PC-9 (cell line): ENCODE measurements around the gene MARK1. TPM values are rescaled to one million over a fixed set of nuclear protein-coding genes. Genes with fewer than 3 reads are reported as not detected.

ENCODE experiments used
- BruUV-seq: library from RNA; stranded (reverse); fragments of 400-500 nt; replicated peaks from 2 replicates; lab custom pipeline; 2021; lab: Mats Ljungman, UMichigan
- CTCF ChIA-PET: fragments of 300-600 bp; sonication (Branson Sonifier 250); formaldehyde crosslinking; loops from one replicate; lab custom pipeline; 2022; ENCODE audit warnings: antibody characterized with exemption; lab: Charles Lee
- POLR2A ChIA-PET: fragments of 300-600 bp; sonication (Branson Sonifier 250); formaldehyde crosslinking; loops from one replicate; lab custom pipeline; 2022; ENCODE audit warnings: antibody characterized with exemption; ENCODE audit not compliant: unreplicated experiment; lab: Charles Lee
- DNase-seq, 2 experiments: peaks; one replicate each; pipeline versions ENCODE4 v3.0.0 to v3.0.0-alpha.2; 2015 to 2022; ENCODE audit warnings: mixed read lengths in 1 of 2
- H2AFZ ChIP-seq: fragments of 200-600 bp; sonication (generic); 2 replicates; pipeline ENCODE4 v1.8.1; 2017; ENCODE audit warnings: antibody characterized with exemption
- H3F3A ChIP-seq: fragments of 200-600 bp; sonication (generic); 2 replicates; pipeline ENCODE4 v1.8.1; 2017; ENCODE audit warnings: antibody characterized with exemption, mild to moderate bottlenecking, low read depth; ENCODE audit not compliant: insufficient read depth
- H3K27ac ChIP-seq: fragments of 200-600 bp; sonication (generic); 2 replicates; pipeline ENCODE4 v1.6.1; 2016; ENCODE audit warnings: mixed run types
- H3K27me3 ChIP-seq: fragments of 200-600 bp; sonication (generic); 2 replicates; pipeline ENCODE4 v1.6.1; 2016; ENCODE audit warnings: low read depth, mixed run types; ENCODE audit not compliant: insufficient read depth
- H3K36me3 ChIP-seq: fragments of 200-600 bp; sonication (generic); 2 replicates; pipeline ENCODE4 v1.6.1; 2016; ENCODE audit warnings: low read depth, mixed run types
- H3K4me1 ChIP-seq: fragments of 200-600 bp; sonication (generic); replicated peaks from 2 replicates; pipeline ENCODE4 v1.6.1; 2016; ENCODE audit warnings: mixed run types; ENCODE audit not compliant: insufficient read depth
- H3K4me2 ChIP-seq: fragments of 200-600 bp; sonication (generic); 2 replicates; pipeline ENCODE4 v1.6.1; 2017; ENCODE audit warnings: mixed run types
- H3K4me3 ChIP-seq: fragments of 200-600 bp; sonication (generic); 2 replicates; pipeline ENCODE4 v1.6.1; 2016; ENCODE audit warnings: mixed run types
- H3K79me2 ChIP-seq: fragments of 200-600 bp; sonication (generic); 2 replicates; pipeline ENCODE4 v1.6.1; 2017; ENCODE audit warnings: low read depth, mixed run types
- H3K9me2 ChIP-seq: fragments of 200-600 bp; sonication (generic); 2 replicates; pipeline ENCODE4 v1.8.1; 2017; ENCODE audit warnings: mild to moderate bottlenecking; ENCODE audit not compliant: insufficient read depth
- H3K9me3 ChIP-seq: fragments of 200-600 bp; sonication (generic); 2 replicates; pipeline ENCODE4 v1.8.1; 2016; ENCODE audit warnings: low read depth; ENCODE audit not compliant: insufficient read depth
- H4K20me1 ChIP-seq: fragments of 200-600 bp; sonication (generic); 2 replicates; pipeline ENCODE4 v1.8.1; 2017; ENCODE audit not compliant: insufficient read depth
- CTCF ChIP-seq: fragments of 200-600 bp; sonication (generic); conservative IDR thresholded peaks from 2 replicates; pipeline ENCODE4 v1.6.1; 2017; ENCODE audit warnings: mixed run types, antibody characterized with exemption, mild to moderate bottlenecking, moderate library complexity
- EZH2 ChIP-seq: fragments of 200-600 bp; sonication (generic); IDR thresholded peaks from 2 replicates; pipeline ENCODE4 v1.8.0; 2017; ENCODE audit warnings: antibody characterized with exemption, low read depth
- intact Hi-C: fragments of 100-400 bp; cut with micrococcal nuclease; formaldehyde crosslinking; loops from one replicate; pipeline ENCODE4 v1.10.0; 2022; ENCODE audit not compliant: unreplicated experiment
- total RNA-seq: library from RNA; stranded (reverse); gene quantifications from 2 replicates; pipeline ENCODE4 v1.2.3, GENCODE V29; 2021

The MARK1 gene
- total RNA-seq, 1 experiment from 2014 or later, result 1.9 TPM

- TF ChIP-seq EZH2 (no peak), CTCF (no peak)
- ChIA-PET POLR2A (no interaction called here), CTCF (no interaction called here)
- intact Hi-C loops, result no loop called here
- H3K36me3 ChIP-seq, result no peaks in the 10 kb centered on the region
- H3K4me2 ChIP-seq, result no peak overlapping the region
- no peaks in the 10 kb centered on the region for H3K79me2 ChIP-seq
- H3K27me3 ChIP-seq, result no peaks in the 10 kb centered on the region
- H3K27ac ChIP-seq, result no peak overlapping the region
- no peaks in the 10 kb centered on the region for H4K20me1 ChIP-seq
- no peak overlapping the region for H2AFZ ChIP-seq
- BruUV-seq, result no TSS peak
- H3K9me2 ChIP-seq, result no peaks in the 10 kb centered on the region
- DNase-seq, result no peak
- H3K4me1 ChIP-seq, result no peaks in the 10 kb centered on the region
- no peak overlapping the region for H3K4me3 ChIP-seq
- no peaks in the 10 kb centered on the region for H3K9me3 ChIP-seq
- H3F3A ChIP-seq, result no peaks in the 10 kb centered on the region
Measured at GRCh38 chr1:220677251-220677650, 149.3 kb downstream of the MARK1 start.

GRCh38 chr1:220680085-220680687 is 152.2 kb downstream of the MARK1 start:
- H4K20me1 ChIP-seq, result no peaks in the 10 kb centered on the region
- POLR2A ChIA-PET, result no interaction called here
- H3F3A ChIP-seq, result no peaks in the 10 kb centered on the region
- H3K9me2 ChIP-seq, result no peaks in the 10 kb centered on the region
- no TSS peak for BruUV-seq
- H3K79me2 ChIP-seq, result no peaks in the 10 kb centered on the region
- DNase-seq, result peak in 1 of 2 experiments; percentile 21
- H3K4me2 ChIP-seq, result no peak overlapping the region
- no peak overlapping the region for H2AFZ ChIP-seq
- no peak overlapping the region for H3K4me3 ChIP-seq
- H3K4me1 ChIP-seq, result no peaks in the 10 kb centered on the region
- CTCF ChIA-PET, result no interaction called here
- intact Hi-C loops, result loop anchor here (1.0 to 2.0 kb wide), 2 partner anchors 384 to 399 kb away; no protein-coding TSS in a partner anchor
- no peak overlapping the region for H3K27ac ChIP-seq
- no peaks in the 10 kb centered on the region for H3K36me3 ChIP-seq
- TF ChIP-seq EZH2, result no peak
- TF ChIP-seq CTCF, result peak; percentile 85
- no peaks in the 10 kb centered on the region for H3K9me3 ChIP-seq
- no peaks in the 10 kb centered on the region for H3K27me3 ChIP-seq

GRCh38 chr1:220681220-220681880 is 153.4 kb downstream of the MARK1 start:
- H3K9me3 ChIP-seq, result no peaks in the 10 kb centered on the region
- CTCF ChIA-PET, result no interaction called here
- H3K4me2 ChIP-seq, result no peak overlapping the region
- POLR2A ChIA-PET, result interaction anchor here (0.6 kb wide), 1 partner anchor 121 kb away, joined by 3 read pairs; no protein-coding TSS in a partner anchor
- H2AFZ ChIP-seq, result peak overlapping the region; percentile 25; the same call in 1 of the 2 replicates
- DNase-seq, result no peak
- no peaks in the 10 kb centered on the region for H3F3A ChIP-seq
- no peaks in the 10 kb centered on the region for H3K4me1 ChIP-seq
- TF ChIP-seq EZH2 (no peak), CTCF (no peak)
- no peaks in the 10 kb centered on the region for H3K9me2 ChIP-seq
- no peaks in the 10 kb centered on the region for H4K20me1 ChIP-seq
- intact Hi-C loops, result loop anchor here (2.0 kb wide), 1 partner anchor 401 kb away; no protein-coding TSS in a partner anchor
- H3K79me2 ChIP-seq, result no peaks in the 10 kb centered on the region
- no peaks in the 10 kb centered on the region for H3K27me3 ChIP-seq
- H3K27ac ChIP-seq, result no peak overlapping the region
- no peak overlapping the region for H3K4me3 ChIP-seq
- no peaks in the 10 kb centered on the region for H3K36me3 ChIP-seq
- no TSS peak for BruUV-seq
